K562 (cell line): Measurements from ENCODE around the gene GRHPR. TPM values are rescaled to one million over a fixed set of nuclear protein-coding genes. Genes with fewer than 3 reads are reported as not detected.

Experiments
- BCL6 ChIP-seq: fragments of 250-450 bp; sonication (Bioruptor Pico); IDR thresholded peaks from 2 replicates; pipeline ENCODE4 v1.4.0; 2020
- BRCA1 ChIP-seq, 2 experiments: fragments of 450-650 bp in 1 of 2; sonication (generic) in 1 of 2; formaldehyde crosslinking in 1 of 2; IDR thresholded peaks; 2 replicates each; pipeline versions ENCODE4 v1.5.0 to v1.6.1; 2017 to 2020; ENCODE audit warnings: mild to moderate bottlenecking in 1 of 2, missing genetic modification reagents in 1 of 2
- GABPB2 ChIP-seq: fragments of 250-450 bp; sonication (Bioruptor Pico); conservative IDR thresholded peaks from 2 replicates; pipeline ENCODE4 v1.5.1; 2021; ENCODE audit warnings: mild to moderate bottlenecking
- POLR2AphosphoS5 ChIP-seq: IDR thresholded peaks from 2 replicates; pipeline ENCODE4 v1.6.1; 2011; ENCODE audit warnings: mild to moderate bottlenecking, low read depth, low read length, moderate library complexity; ENCODE audit not compliant: control insufficient read depth, insufficient read depth
- SPI1 ChIP-seq: IDR thresholded peaks from 2 replicates; pipeline ENCODE4 v1.6.1; 2011; ENCODE audit warnings: low read depth, low read length, control low read depth, borderline replicate concordance
- TFAM ChIP-seq: fragments of 250-450 bp; sonication (Bioruptor Pico); conservative IDR thresholded peaks from 2 replicates; pipeline ENCODE4 v1.5.0; 2021; ENCODE audit warnings: mild to moderate bottlenecking, moderate library complexity
- ZNF217 ChIP-seq: sonication (generic); formaldehyde crosslinking; IDR thresholded peaks from 2 replicates; pipeline ENCODE4 v1.8.0; 2022; ENCODE audit warnings: mild to moderate bottlenecking, missing genetic modification reagents
- ZNF224 ChIP-seq: sonication (generic); formaldehyde crosslinking; IDR thresholded peaks from 2 replicates; pipeline ENCODE4 v1.8.0; 2022; ENCODE audit warnings: mild to moderate bottlenecking, missing genetic modification reagents
- polyA plus RNA-seq, 8 experiments: library from polyadenylated mRNA; depleted of rRNA in 4 of 8; stranded (reverse) in 5 of 8; unstranded in 3 of 8; fragments of >200 nt; fragmentation: Nextera tagmentation in 2 of 8; fragmentation: Illumina TruSeq in 1 of 8; extraction: Ambion mirVana in 2 of 8; extraction: Trizol in 1 of 8; gene quantifications; 2 replicates each; pipeline versions ENCODE4 v1.2.1 to v1.2.3, GENCODE V29; 2011 to 2014; ENCODE audit warnings: inconsistent platforms in 1 of 8, missing spikeins in 1 of 8
- total RNA-seq, 7 experiments: library from RNA; depleted of rRNA in 6 of 7; stranded (reverse); fragments of >200 nt in 6 of 7; fragmentation: Illumina TruSeq in 2 of 7; extraction: Trizol in 2 of 7; gene quantifications; 2 replicates each; pipeline versions ENCODE4 v1.2.1 to v1.2.3, GENCODE V29; 2011 to 2021; ENCODE audit warnings: low replicate concordance in 1 of 7
- TF ChIP-seq, protein P1 (sequence below): fragments of 450-650 bp; IDR thresholded peaks from 2 replicates; pipeline ENCODE4 v1.6.1; 2016; ENCODE audit warnings: mild to moderate bottlenecking, moderate library complexity

Gene GRHPR
- total and polyA plus RNA-seq, 9 of the 15 experiments (the other 6 are each of a cell fraction or from before 2014, with no cell fraction given), result 38.9 to 144 (median 120) TPM

DNA sequence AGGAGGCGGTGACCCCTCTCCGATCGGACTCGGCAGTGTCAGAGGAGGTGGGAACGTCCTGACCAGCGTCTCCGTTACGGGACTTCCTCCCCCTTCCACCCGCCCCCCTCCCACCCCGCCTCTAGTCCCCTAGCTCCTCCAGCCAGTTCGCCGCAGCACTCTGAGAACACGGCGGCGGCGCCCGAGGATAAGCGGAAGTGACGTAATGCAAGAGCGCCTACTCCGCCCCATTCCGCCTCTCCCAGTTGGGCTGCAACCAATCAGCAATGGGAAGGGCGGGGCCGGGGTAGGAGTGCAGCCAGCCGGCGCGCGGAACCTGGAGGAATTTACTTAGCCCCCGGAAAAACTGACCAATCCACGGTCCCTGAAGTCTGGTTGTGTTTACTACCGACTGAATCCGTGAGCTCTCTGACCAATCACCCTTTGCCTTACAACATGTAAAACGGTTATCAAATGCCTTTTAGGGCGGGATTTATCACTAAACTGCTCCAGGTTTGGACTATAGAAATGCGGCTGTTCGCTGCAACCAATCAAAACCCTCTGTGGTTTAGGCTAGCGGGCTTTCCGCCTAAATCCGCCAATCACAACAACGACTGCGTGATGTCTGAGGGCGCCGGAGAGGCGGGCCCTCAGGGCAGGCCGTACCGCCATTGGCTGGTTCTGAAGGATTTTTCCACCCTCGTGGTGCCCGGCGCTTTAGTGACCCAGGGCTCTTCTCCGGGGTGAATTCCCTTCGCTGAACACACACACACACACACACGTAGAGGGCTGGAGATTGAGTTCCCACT, 42.9 kb downstream of the GRHPR start, which contains the start of gene ZBTB5 (continued):
- TF ChIP-seq TFAM (no peak), GABPB2 (CRISPR knock-in tag) (no peak), ZNF217 (CRISPR knock-in tag) (no peak), BRCA1 (IDR thresholded peaks at IDR 0.05) (no peak), BRCA1 (CRISPR knock-in tag; IDR thresholded peaks at IDR 0.05) (no peak), SPI1 (peak; percentile 73; the same call in 1 of the 2 replicates), BCL6 (CRISPR knock-in tag) (no peak), ZNF224 (CRISPR knock-in tag) (no peak), POLR2AphosphoS5 (peak; percentile 85)
- TF ChIP-seq, protein P1, sequence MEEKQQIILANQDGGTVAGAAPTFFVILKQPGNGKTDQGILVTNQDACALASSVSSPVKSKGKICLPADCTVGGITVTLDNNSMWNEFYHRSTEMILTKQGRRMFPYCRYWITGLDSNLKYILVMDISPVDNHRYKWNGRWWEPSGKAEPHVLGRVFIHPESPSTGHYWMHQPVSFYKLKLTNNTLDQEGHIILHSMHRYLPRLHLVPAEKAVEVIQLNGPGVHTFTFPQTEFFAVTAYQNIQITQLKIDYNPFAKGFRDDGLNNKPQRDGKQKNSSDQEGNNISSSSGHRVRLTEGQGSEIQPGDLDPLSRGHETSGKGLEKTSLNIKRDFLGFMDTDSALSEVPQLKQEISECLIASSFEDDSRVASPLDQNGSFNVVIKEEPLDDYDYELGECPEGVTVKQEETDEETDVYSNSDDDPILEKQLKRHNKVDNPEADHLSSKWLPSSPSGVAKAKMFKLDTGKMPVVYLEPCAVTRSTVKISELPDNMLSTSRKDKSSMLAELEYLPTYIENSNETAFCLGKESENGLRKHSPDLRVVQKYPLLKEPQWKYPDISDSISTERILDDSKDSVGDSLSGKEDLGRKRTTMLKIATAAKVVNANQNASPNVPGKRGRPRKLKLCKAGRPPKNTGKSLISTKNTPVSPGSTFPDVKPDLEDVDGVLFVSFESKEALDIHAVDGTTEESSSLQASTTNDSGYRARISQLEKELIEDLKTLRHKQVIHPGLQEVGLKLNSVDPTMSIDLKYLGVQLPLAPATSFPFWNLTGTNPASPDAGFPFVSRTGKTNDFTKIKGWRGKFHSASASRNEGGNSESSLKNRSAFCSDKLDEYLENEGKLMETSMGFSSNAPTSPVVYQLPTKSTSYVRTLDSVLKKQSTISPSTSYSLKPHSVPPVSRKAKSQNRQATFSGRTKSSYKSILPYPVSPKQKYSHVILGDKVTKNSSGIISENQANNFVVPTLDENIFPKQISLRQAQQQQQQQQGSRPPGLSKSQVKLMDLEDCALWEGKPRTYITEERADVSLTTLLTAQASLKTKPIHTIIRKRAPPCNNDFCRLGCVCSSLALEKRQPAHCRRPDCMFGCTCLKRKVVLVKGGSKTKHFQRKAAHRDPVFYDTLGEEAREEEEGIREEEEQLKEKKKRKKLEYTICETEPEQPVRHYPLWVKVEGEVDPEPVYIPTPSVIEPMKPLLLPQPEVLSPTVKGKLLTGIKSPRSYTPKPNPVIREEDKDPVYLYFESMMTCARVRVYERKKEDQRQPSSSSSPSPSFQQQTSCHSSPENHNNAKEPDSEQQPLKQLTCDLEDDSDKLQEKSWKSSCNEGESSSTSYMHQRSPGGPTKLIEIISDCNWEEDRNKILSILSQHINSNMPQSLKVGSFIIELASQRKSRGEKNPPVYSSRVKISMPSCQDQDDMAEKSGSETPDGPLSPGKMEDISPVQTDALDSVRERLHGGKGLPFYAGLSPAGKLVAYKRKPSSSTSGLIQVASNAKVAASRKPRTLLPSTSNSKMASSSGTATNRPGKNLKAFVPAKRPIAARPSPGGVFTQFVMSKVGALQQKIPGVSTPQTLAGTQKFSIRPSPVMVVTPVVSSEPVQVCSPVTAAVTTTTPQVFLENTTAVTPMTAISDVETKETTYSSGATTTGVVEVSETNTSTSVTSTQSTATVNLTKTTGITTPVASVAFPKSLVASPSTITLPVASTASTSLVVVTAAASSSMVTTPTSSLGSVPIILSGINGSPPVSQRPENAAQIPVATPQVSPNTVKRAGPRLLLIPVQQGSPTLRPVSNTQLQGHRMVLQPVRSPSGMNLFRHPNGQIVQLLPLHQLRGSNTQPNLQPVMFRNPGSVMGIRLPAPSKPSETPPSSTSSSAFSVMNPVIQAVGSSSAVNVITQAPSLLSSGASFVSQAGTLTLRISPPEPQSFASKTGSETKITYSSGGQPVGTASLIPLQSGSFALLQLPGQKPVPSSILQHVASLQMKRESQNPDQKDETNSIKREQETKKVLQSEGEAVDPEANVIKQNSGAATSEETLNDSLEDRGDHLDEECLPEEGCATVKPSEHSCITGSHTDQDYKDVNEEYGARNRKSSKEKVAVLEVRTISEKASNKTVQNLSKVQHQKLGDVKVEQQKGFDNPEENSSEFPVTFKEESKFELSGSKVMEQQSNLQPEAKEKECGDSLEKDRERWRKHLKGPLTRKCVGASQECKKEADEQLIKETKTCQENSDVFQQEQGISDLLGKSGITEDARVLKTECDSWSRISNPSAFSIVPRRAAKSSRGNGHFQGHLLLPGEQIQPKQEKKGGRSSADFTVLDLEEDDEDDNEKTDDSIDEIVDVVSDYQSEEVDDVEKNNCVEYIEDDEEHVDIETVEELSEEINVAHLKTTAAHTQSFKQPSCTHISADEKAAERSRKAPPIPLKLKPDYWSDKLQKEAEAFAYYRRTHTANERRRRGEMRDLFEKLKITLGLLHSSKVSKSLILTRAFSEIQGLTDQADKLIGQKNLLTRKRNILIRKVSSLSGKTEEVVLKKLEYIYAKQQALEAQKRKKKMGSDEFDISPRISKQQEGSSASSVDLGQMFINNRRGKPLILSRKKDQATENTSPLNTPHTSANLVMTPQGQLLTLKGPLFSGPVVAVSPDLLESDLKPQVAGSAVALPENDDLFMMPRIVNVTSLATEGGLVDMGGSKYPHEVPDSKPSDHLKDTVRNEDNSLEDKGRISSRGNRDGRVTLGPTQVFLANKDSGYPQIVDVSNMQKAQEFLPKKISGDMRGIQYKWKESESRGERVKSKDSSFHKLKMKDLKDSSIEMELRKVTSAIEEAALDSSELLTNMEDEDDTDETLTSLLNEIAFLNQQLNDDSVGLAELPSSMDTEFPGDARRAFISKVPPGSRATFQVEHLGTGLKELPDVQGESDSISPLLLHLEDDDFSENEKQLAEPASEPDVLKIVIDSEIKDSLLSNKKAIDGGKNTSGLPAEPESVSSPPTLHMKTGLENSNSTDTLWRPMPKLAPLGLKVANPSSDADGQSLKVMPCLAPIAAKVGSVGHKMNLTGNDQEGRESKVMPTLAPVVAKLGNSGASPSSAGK, result no peak
